ENCODE measurements around the gene RNF168.
"Not testable (repeated sequence)": the region's sequence is repeated elsewhere in the genome, so short reads cannot be mapped to it uniquely, and the experiment has no call there.

RNF168 gene

GRCh38 chr3:196506687-196507086 lies 3.1 kb upstream of the RNF168 start:
- H3K27ac ChIP-seq = no peak overlapping the region
- peaks cover 0 to 9% (median 6%) of the 10 kb centered on the region in 10 experiments; a peak in 15 of 20 replicates for H3K4me1 ChIP-seq
- H3K4me2 ChIP-seq = no peak overlapping the region
- H3K9ac ChIP-seq = no peak overlapping the region
- 0 out of 22 replicates have a peak, but pooled peaks cover 0 to 5% (median 0%) of the 10 kb centered on the region in 11 experiments for H3K36me3 ChIP-seq
- no peak for TF ChIP-seq Cebpa-rat (IDR thresholded peaks at IDR 0.05)
- no peaks in the 10 kb centered on the region for H3K27me3 ChIP-seq
- H4K20me1 ChIP-seq = peaks cover 5 to 17% (median 9%) of the 10 kb centered on the region in 11 experiments; a peak in 19 of 22 replicates
- peak overlapping the region in 2 of 10 experiments; percentile 12 to 28; a peak in 2 of 20 replicates for H3K4me3 ChIP-seq
- peaks cover 33 to 58% (median 47%) of the 10 kb centered on the region in 11 experiments for H3K9me3 ChIP-seq (replicated peaks in 1 of 11)

- peak overlapping the region in 9 of 11 experiments; percentile 58 to 93 (median 89); a peak in 13 of 22 replicates for H3K27ac ChIP-seq
- H3K4me1 ChIP-seq = peaks cover 9 to 17% (median 13%) of the 10 kb centered on the region in 10 experiments
- peak overlapping the region in 7 of 11 experiments; percentile 74 to 95 (median 90); a peak in 9 of 22 replicates for H3K9ac ChIP-seq
- H3K36me3 ChIP-seq = peaks cover 0 to 10% (median 5%) of the 10 kb centered on the region in 11 experiments; a peak in 10 of 22 replicates
- no peak for TF ChIP-seq Cebpa-rat (IDR thresholded peaks at IDR 0.05)
- H4K20me1 ChIP-seq = peaks cover 18 to 38% (median 30%) of the 10 kb centered on the region in 11 experiments; a peak in 20 of 22 replicates
- H3K9me3 ChIP-seq (replicated peaks in 1 of 11) = peaks cover 20 to 49% (median 40%) of the 10 kb centered on the region in 11 experiments
- H3K4me3 ChIP-seq = peak overlapping the region in 1 of 10 experiments; percentile 83; a peak in 2 of 20 replicates
- no peaks in the 10 kb centered on the region for H3K27me3 ChIP-seq
- peak overlapping the region in 10 of 11 experiments; percentile 52 to 75 (median 60); a peak in 14 of 22 replicates for H3K4me2 ChIP-seq
Observed at GRCh38 chr3:196504556-196504955, 988 bp upstream of the RNF168 start.

GRCh38 chr3:196504077-196504398 lies 470 bp upstream of the RNF168 start:
- Histone ChIP-seq H3K4me1 (peaks cover 14 to 22% (median 18%) of the 10 kb centered on the region in 10 experiments), H3K27ac (peak overlapping the region; percentile 55 to 93 (median 88); a peak in 20 of 22 replicates), H3K4me3 (peak overlapping the region; percentile 59 to 97 (median 89); a peak in 19 of 20 replicates), H3K9me3 (replicated peaks in 1 of 11) (peaks cover 20 to 46% (median 35%) of the 10 kb centered on the region in 11 experiments), H4K20me1 (peaks cover 24 to 43% (median 36%) of the 10 kb centered on the region in 11 experiments; a peak in 21 of 22 replicates), H3K9ac (peak overlapping the region; percentile 74 to 95 (median 90); a peak in 21 of 22 replicates), H3K36me3 (peaks cover 0 to 16% (median 10%) of the 10 kb centered on the region in 11 experiments; a peak in 13 of 22 replicates), H3K4me2 (peak overlapping the region; percentile 52 to 75 (median 61))
- not testable (repeated sequence) for H3K27me3 ChIP-seq

- peak overlapping the region; percentile 44 to 93 (median 89) for H3K27ac ChIP-seq
- H3K36me3 ChIP-seq = peaks cover 0 to 28% (median 22%) of the 10 kb centered on the region in 11 experiments; a peak in 15 of 22 replicates
- peak overlapping the region; percentile 69 to 95 (median 90) for H3K9ac ChIP-seq
- peak overlapping the region; percentile 80 to 98 (median 93) for H3K4me2 ChIP-seq
- peaks cover 31 to 56% (median 46%) of the 10 kb centered on the region in 11 experiments; a peak in 21 of 22 replicates for H4K20me1 ChIP-seq
- H3K27me3 ChIP-seq = no peaks in the 10 kb centered on the region
- peaks cover 15 to 24% (median 20%) of the 10 kb centered on the region in 10 experiments for H3K4me1 ChIP-seq
- no peak for TF ChIP-seq Cebpa-rat (IDR thresholded peaks at IDR 0.05)
- peaks cover 17 to 45% (median 32%) of the 10 kb centered on the region in 11 experiments for H3K9me3 ChIP-seq (replicated peaks in 1 of 11)
- peak overlapping the region; percentile 59 to 97 (median 89) for H3K4me3 ChIP-seq
Observed at GRCh38 chr3:196502775-196503195, 783 bp downstream of the RNF168 start.

GRCh38 chr3:196501316-196502044 lies 2.1 kb downstream of the RNF168 start:
- peaks cover 41 to 65% (median 53%) of the 10 kb centered on the region in 11 experiments; a peak in 21 of 22 replicates for H4K20me1 ChIP-seq
- H3K36me3 ChIP-seq = peaks cover 5 to 38% (median 32%) of the 10 kb centered on the region in 11 experiments; a peak in 19 of 22 replicates
- no peak for TF ChIP-seq Cebpa-rat (IDR thresholded peaks at IDR 0.05)
- peak overlapping the region; percentile 44 to 93 (median 89) for H3K27ac ChIP-seq
- peak overlapping the region; percentile 80 to 98 (median 93) for H3K4me2 ChIP-seq
- peaks cover 4 to 37% (median 22%) of the 10 kb centered on the region in 11 experiments for H3K9me3 ChIP-seq (replicated peaks in 1 of 11)
- H3K4me3 ChIP-seq = peak overlapping the region; percentile 59 to 97 (median 89)
- peaks cover 15 to 24% (median 20%) of the 10 kb centered on the region in 10 experiments for H3K4me1 ChIP-seq
- no peaks in the 10 kb centered on the region for H3K27me3 ChIP-seq
- peak overlapping the region; percentile 69 to 95 (median 90) for H3K9ac ChIP-seq

GRCh38 chr3:196499807-196500524 lies 3.6 kb downstream of the RNF168 start:
- Histone ChIP-seq H3K9me3 (replicated peaks in 1 of 11) (peaks cover 0 to 26% (median 10%) of the 10 kb centered on the region in 11 experiments; a peak in 12 of 22 replicates), H3K4me2 (peak overlapping the region; percentile 80 to 98 (median 93)), H4K20me1 (peaks cover 42 to 79% (median 62%) of the 10 kb centered on the region in 11 experiments; a peak in 21 of 22 replicates), H3K36me3 (peaks cover 8 to 53% (median 45%) of the 10 kb centered on the region in 11 experiments; a peak in 21 of 22 replicates), H3K4me1 (peaks cover 15 to 24% (median 20%) of the 10 kb centered on the region in 10 experiments), H3K27me3 (no peaks in the 10 kb centered on the region), H3K4me3 (peak overlapping the region; percentile 59 to 97 (median 89)), H3K27ac (peak overlapping the region; percentile 3 to 93 (median 89); a peak in 21 of 22 replicates), H3K9ac (peak overlapping the region; percentile 69 to 95 (median 90))
- no peak for TF ChIP-seq Cebpa-rat (IDR thresholded peaks at IDR 0.05)

- Histone ChIP-seq H3K36me3 (peaks cover 11 to 62% (median 54%) of the 10 kb centered on the region in 11 experiments; a peak in 21 of 22 replicates), H3K27me3 (no peaks in the 10 kb centered on the region), H3K9ac (no peak overlapping the region; a peak in 1 of 22 replicates), H3K4me3 (peak overlapping the region in 5 of 10 experiments; percentile 83 to 97 (median 85); a peak in 3 of 20 replicates), H3K9me3 (replicated peaks in 1 of 11) (peaks cover 0 to 23% (median 10%) of the 10 kb centered on the region in 11 experiments; a peak in 11 of 22 replicates), H4K20me1 (peaks cover 42 to 88% (median 71%) of the 10 kb centered on the region in 11 experiments; a peak in 21 of 22 replicates), H3K4me1 (peaks cover 15 to 19% (median 16%) of the 10 kb centered on the region in 10 experiments), H3K4me2 (peak overlapping the region; percentile 80 to 98 (median 93); a peak in 21 of 22 replicates), H3K27ac (no peak overlapping the region)
- no peak for TF ChIP-seq Cebpa-rat (IDR thresholded peaks at IDR 0.05)
Observed at GRCh38 chr3:196499061-196499460, 4.5 kb downstream of the RNF168 start.

- Histone ChIP-seq H3K27me3 (no peaks in the 10 kb centered on the region), H4K20me1 (peaks cover 48 to 96% (median 78%) of the 10 kb centered on the region in 11 experiments; a peak in 21 of 22 replicates), H3K36me3 (peaks cover 11 to 69% (median 61%) of the 10 kb centered on the region in 11 experiments; a peak in 21 of 22 replicates), H3K9ac (no peak overlapping the region), H3K27ac (no peak overlapping the region), H3K4me1 (peaks cover 13 to 17% (median 15%) of the 10 kb centered on the region in 10 experiments), H3K4me2 (0 out of 22 replicates have a peak overlapping the region, but pooled peaks of 1 of the 11 experiments have one; percentile 95), H3K9me3 (replicated peaks in 1 of 11) (peaks cover 0 to 23% (median 10%) of the 10 kb centered on the region in 11 experiments; a peak in 11 of 22 replicates), H3K4me3 (no peak overlapping the region)
- 0 out of 22 replicates have a peak, but pooled peaks of 2 of the 11 experiments have one; percentile 8 to 35 for TF ChIP-seq Cebpa-rat (IDR thresholded peaks at IDR 0.05)
Observed at GRCh38 chr3:196498297-196498696, 5.3 kb downstream of the RNF168 start.

All from BLaER1 treated with 17β-estradiol and CSF1 and Interleukin-3, amounts not matched to agents 10 nM and 100 nM (cell line).